Fibroblast of villous mesenchyme (primary cell): ENCODE data around the gene ST6GALNAC5. TPM values are rescaled to one million over a fixed set of nuclear protein-coding genes. Genes with fewer than 3 reads are reported as not detected.
"Not testable (repeated sequence)": the region's sequence is repeated elsewhere in the genome, so short reads cannot be mapped to it uniquely, and the experiment has no call there.

ENCODE experiments used
- DNase-seq: peaks from one replicate; pipeline ENCODE4 v3.0.0-alpha.2; 2010; ENCODE audit warnings: low read depth
- H3K4me3 ChIP-seq: 2 replicates; pipeline ENCODE4 v1.5.1; 2011; ENCODE audit warnings: low read depth, mild to moderate bottlenecking, low read length
- total RNA-seq: library from RNA; depleted of rRNA; stranded (reverse); fragments of >200 nt; gene quantifications from 2 replicates; pipeline ENCODE4 v1.2.3, GENCODE V29; 2012
- TF ChIP-seq, protein P1 (sequence below): IDR thresholded peaks from 2 replicates; pipeline ENCODE4 v1.5.1; 2012; ENCODE audit warnings: low read depth, mild to moderate bottlenecking, low read length; ENCODE audit not compliant: insufficient read depth

The ST6GALNAC5 gene
- total RNA-seq: 114 and 155 TPM in 2 replicates

DNA sequence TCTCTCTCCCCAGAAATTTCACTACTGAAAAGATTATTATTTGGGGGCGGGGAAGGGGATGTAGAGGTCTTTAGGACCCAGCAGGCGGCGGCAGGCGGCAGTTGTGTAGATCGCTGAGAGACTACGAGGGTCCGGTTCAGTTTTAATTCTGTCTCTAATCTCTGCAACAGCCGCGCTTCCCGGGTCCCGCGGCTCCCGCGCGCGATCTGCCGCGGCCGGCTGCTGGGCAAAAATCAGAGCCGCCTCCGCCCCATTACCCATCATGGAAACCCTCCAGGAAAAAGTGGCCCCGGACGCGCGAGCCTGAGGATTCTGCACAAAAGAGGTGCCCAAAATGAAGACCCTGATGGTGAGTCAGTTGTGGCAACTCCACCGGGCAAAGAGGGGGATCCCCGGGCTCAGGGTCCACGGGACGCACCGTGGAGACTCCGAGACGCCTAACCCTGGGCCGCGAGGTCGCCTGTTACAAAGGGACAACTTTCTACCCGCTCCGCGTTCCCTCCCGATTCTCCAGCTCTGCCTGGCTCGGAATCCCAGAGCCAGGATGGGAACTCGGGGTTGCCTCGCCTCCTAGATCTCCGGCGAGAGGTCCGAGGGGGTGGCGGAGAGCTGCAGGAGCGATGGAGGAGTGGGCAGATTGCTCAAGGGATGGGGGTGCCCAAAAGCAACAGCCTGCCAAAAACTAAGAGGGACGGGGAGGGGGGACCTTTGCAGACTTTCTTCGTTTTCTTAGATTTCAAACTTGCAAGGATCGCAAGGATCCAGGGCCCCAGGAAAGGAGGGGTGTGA is at the start of gene ST6GALNAC5:
Gene ST6GALNAC5, plus strand, starts transcription at position 139 of the 789 bp plus-strand sequence.
- H3K4me3 ChIP-seq: peak within 1 kb of the TSS; percentile 68
- TF ChIP-seq, protein P1, sequence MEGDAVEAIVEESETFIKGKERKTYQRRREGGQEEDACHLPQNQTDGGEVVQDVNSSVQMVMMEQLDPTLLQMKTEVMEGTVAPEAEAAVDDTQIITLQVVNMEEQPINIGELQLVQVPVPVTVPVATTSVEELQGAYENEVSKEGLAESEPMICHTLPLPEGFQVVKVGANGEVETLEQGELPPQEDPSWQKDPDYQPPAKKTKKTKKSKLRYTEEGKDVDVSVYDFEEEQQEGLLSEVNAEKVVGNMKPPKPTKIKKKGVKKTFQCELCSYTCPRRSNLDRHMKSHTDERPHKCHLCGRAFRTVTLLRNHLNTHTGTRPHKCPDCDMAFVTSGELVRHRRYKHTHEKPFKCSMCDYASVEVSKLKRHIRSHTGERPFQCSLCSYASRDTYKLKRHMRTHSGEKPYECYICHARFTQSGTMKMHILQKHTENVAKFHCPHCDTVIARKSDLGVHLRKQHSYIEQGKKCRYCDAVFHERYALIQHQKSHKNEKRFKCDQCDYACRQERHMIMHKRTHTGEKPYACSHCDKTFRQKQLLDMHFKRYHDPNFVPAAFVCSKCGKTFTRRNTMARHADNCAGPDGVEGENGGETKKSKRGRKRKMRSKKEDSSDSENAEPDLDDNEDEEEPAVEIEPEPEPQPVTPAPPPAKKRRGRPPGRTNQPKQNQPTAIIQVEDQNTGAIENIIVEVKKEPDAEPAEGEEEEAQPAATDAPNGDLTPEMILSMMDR: no peak
- DNase-seq: peak; percentile 38

DNA sequence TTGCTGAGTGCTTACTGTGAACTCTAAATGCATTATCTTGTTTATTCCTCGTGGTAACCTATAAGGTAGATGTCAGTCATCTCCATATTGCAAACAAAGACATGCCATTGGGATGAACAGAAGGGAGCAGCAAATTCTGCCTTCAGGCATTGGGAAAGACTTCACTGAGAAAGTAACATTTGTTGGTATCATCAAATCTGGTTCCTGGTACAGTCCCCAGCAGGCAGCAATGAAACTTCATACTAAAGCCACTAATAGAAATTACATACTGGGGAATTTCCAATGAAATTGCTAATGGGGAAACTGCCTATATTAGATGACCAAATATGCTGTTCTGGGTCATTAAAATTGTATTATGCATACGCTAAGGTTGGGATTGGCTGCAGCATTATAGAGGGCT is 47.3 kb upstream of the ST6GALNAC5 start:
- DNase-seq: no peak
- H3K4me3 ChIP-seq: no peak overlapping the region
- TF ChIP-seq, protein P1: no peak

DNA sequence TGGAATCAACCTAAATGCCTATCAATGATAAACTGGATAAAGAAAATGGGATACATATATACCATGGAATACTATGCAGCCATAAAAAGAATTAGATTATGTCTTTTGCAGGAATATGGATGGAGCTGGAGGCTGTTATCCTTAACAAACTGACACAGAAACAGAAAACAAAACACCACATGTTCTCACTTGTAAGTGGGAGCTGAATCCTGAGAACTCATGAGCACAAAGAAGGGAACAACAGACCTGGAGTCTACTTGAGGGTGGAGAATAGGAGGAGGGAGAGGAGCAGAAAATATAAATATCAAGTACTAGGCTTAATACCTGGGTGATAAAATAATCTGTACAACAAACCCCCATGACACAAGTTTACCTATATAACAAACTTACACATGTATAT is 44.3 kb upstream of the ST6GALNAC5 start:
- H3K4me3 ChIP-seq: not testable (repeated sequence)

DNA sequence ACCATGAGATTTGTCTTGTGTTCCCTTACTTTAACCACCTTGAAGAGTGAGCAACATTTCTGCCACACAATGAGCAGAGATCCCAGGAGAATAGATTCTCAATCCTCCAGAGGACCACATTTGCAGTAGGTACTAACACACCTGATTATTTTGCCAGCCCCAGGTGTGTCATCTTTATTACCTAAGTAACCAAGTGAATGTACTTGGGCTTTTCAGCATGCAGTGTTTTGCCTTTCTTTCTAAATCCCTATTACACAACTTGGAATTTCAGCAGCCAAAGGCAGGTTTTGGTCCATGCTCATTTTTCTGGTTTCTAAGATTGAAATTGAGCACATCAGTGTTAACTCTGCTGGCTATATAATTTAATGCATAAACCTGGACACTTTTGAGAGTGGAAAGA is 43.2 kb upstream of the ST6GALNAC5 start:
- TF ChIP-seq, protein P1: no peak
- DNase-seq: no peak
- no peak overlapping the region for H3K4me3 ChIP-seq

More for the DNA sequence above, 44.3 kb upstream of the ST6GALNAC5 start:
- DNase-seq: not testable (repeated sequence)

DNA sequence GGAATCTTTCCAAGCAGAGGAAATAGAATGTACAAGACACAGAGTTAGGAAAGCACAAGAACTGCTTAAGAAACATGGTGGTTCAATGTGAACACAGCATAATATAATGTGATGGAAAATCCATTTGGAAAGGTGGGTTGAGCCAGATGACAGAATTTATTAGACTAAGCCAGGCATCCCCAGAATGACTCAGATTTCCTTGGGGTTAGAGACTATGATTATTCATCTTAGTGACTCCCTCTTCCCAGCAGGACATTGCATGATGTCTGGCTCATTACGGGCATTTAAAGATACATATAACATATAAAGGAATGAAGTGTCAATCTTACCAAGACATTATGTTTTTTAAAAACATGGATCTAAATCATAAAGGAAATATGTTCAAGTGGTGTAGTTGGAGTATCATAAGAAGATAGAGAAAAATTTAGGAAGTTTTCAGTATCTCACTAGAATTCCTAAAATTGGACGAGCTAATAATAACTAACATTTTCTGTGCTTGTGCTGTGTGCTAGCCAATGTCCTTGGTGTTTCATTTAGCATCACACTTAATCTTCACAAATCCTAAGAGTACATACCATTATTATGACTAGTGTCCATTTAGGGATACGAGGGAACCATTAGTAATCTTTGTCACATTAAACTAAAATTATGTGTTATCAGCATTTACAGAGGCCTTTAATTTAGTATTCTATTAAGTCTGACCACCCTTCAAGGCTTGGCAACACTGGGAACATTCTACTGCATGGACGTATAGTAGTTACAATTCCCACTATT is 41.0 kb upstream of the ST6GALNAC5 start:
- peak; percentile 8 for DNase-seq
- no peak overlapping the region for H3K4me3 ChIP-seq
- TF ChIP-seq, protein P1: no peak

DNA sequence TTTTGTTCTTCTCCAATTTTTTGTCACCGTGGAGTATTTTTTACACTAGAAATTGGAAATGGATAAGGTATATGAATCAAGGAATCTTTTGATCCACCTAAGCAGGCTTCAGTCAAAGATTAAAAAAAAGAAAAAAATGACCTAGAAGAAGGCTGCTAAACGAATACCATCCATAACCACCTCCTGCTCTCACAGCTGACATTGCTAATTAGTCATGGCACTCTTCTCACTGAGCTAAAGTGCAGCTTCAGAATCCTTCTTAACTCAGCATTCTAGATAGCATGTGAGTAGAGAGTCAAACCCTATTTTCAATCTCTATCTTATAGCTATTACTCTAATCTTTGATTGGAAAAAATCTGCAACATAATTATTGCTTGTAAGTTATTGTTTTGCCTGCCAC is 40.2 kb upstream of the ST6GALNAC5 start:
- H3K4me3 ChIP-seq: no peak overlapping the region
- TF ChIP-seq, protein P1: no peak
- DNase-seq: no peak

DNA sequence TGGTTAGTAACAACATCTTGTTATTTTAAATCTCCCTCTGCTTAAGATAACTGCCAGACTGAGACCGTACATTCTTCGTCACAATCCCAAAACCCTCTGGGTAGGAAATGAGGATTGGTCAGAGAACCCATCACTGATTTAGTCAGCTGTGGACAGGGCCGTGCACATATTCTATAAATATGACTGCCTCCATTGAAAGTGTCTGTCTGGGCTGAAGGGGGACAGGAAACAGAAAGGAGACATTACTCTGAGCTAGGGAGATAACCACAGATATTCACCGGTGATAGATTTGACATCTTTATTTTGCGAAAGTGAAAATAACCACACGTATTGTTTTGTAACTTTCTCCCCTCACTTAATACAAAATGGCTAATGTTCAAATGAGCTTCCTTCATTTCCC is 36.9 kb upstream of the ST6GALNAC5 start:
- H3K4me3 ChIP-seq: no peak overlapping the region
- no peak for DNase-seq
- TF ChIP-seq, protein P1: no peak
